Superior temporal gyrus (tissue), 1 donor: Measurements from ENCODE around the gene DFFB.
A peak's percentile ranks its signal among the peaks of the same experiment; 100 is the strongest.
"Not testable (repeated sequence)": the region's sequence is repeated elsewhere in the genome, so short reads cannot be mapped to it uniquely, and the experiment has no call there.

Source experiments
- DNase-seq: peaks from one replicate; pipeline ENCODE4 v3.0.0-alpha.2; 2016; ENCODE audit errors: extremely low spot score

Gene DFFB

GRCh38 chr1:3856923-3857790, at the start of gene DFFB, which contains the start of gene CEP104:
TSS of gene DFFB (plus strand) at chr1:3857476. CDS start at chr1:3857604, 128 bp downstream.
TSS of gene CEP104 (minus strand) at chr1:3857211. CDS start at chr1:3852407, 4,804 bp downstream.
- peak; percentile 89 for DNase-seq

GRCh38 chr1:3807769-3808168, 49.5 kb upstream of the DFFB start:
- no peak for DNase-seq

GRCh38 chr1:3809680-3810079, 47.6 kb upstream of the DFFB start:
- DNase-seq: no peak

- DNase-seq: not testable (repeated sequence)
These were observed 47.0 kb upstream of the DFFB start for GRCh38 chr1:3810149-3810761.

GRCh38 chr1:3811595-3811911, 45.7 kb upstream of the DFFB start:
- DNase-seq: no peak

- DNase-seq: no peak
These were observed 43.2 kb upstream of the DFFB start for GRCh38 chr1:3814065-3814464.

GRCh38 chr1:3814771-3815561, 42.3 kb upstream of the DFFB start:
- DNase-seq: no peak

- no peak for DNase-seq
These were observed 40.7 kb upstream of the DFFB start for GRCh38 chr1:3816331-3817137.

- DNase-seq: no peak
These were observed 40.0 kb upstream of the DFFB start for GRCh38 chr1:3817138-3817740.

GRCh38 chr1:3817821-3818597, 39.3 kb upstream of the DFFB start:
- DNase-seq: no peak

- no peak for DNase-seq
These were observed 37.5 kb upstream of the DFFB start for GRCh38 chr1:3819771-3820200.

GRCh38 chr1:3820316-3820715, 37.0 kb upstream of the DFFB start:
- no peak for DNase-seq

GRCh38 chr1:3821004-3821403, 36.3 kb upstream of the DFFB start:
- DNase-seq: no peak

GRCh38 chr1:3821447-3821846, 35.8 kb upstream of the DFFB start:
- no peak for DNase-seq

GRCh38 chr1:3821908-3822307, 35.4 kb upstream of the DFFB start:
- no peak for DNase-seq

GRCh38 chr1:3822421-3822820, 34.9 kb upstream of the DFFB start:
- no peak for DNase-seq

GRCh38 chr1:3824650-3825049, 32.6 kb upstream of the DFFB start:
- DNase-seq: no peak

- DNase-seq: no peak
These were observed 31.9 kb upstream of the DFFB start for GRCh38 chr1:3825356-3825755.

- peak; percentile 57 for DNase-seq
These were observed 29.4 kb upstream of the DFFB start for GRCh38 chr1:3827813-3828307.

GRCh38 chr1:3828391-3828790, 28.9 kb upstream of the DFFB start:
- no peak for DNase-seq
